22Rv1 (cell line): ENCODE results near the gene ATPAF1.

ENCODE experiments used
- CTCF ChIP-seq: fragments of 450-650 bp; IDR thresholded peaks from 2 replicates; pipeline ENCODE4 v1.5.1; 2017; ENCODE audit warnings: mild to moderate bottlenecking
- ZFX ChIP-seq: fragments of 450-650 bp; IDR thresholded peaks from 2 replicates; pipeline ENCODE4 v1.6.1; 2017; ENCODE audit warnings: antibody characterized with exemption, borderline replicate concordance

GRCh38 chr1:46595127-46595526, 73.0 kb downstream of the ATPAF1 start:
- TF ChIP-seq CTCF (no peak), ZFX (no peak)
